Liver (tissue), 9 donors: ENCODE data around the gene POLDIP2. TPM values are rescaled to one million over a fixed set of nuclear protein-coding genes. Genes with fewer than 3 reads are reported as not detected.

Source experiments
- DNase-seq: peaks from one replicate; pipeline ENCODE4 v3.0.0-alpha.2; 2017; ENCODE audit warnings: low spot score
- H3K27ac ChIP-seq, 2 donors: one replicate each; pipeline ENCODE4 v1.7.0; 2013; ENCODE audit warnings: inconsistent platforms in 2 of 2, low read length in 2 of 2, control low read depth in 1 of 2, low read depth in 1 of 2, mild to moderate bottlenecking in 1 of 2
- H3K27me3 ChIP-seq, 4 donors: one replicate each; pipeline versions ENCODE4 v1.6.1 to v1.7.0; 2013; ENCODE audit warnings: low read length in 3 of 4, inconsistent platforms in 1 of 4, mild to moderate bottlenecking in 1 of 4, moderate library complexity in 1 of 4; ENCODE audit not compliant: control insufficient read depth in 4 of 4, insufficient read depth in 4 of 4
- H3K36me3 ChIP-seq, 4 donors: one replicate each; pipeline versions ENCODE4 v1.6.1 to v1.7.0; 2013; ENCODE audit warnings: low read length in 3 of 4, mild to moderate bottlenecking in 3 of 4, low read depth in 1 of 4, moderate library complexity in 1 of 4; ENCODE audit not compliant: control insufficient read depth in 4 of 4, insufficient read depth in 3 of 4
- H3K4me1 ChIP-seq, 4 donors: one replicate each; pipeline versions ENCODE4 v1.6.1 to v1.7.0; 2013; ENCODE audit warnings: low read length in 3 of 4, mild to moderate bottlenecking in 3 of 4, moderate library complexity in 1 of 4; ENCODE audit not compliant: control insufficient read depth in 4 of 4, insufficient read depth in 4 of 4
- H3K4me3 ChIP-seq, 3 donors: one replicate each; pipeline versions ENCODE4 v1.6.1 to v1.7.0; 2013; ENCODE audit warnings: low read length in 3 of 3, control low read depth in 1 of 3, low read depth in 1 of 3, mild to moderate bottlenecking in 1 of 3
- H3K9ac ChIP-seq, 2 donors: one replicate each; pipeline ENCODE4 v1.7.0; 2013; ENCODE audit warnings: low read length in 2 of 2, mild to moderate bottlenecking in 2 of 2, moderate library complexity in 2 of 2, control low read depth in 1 of 2, low read depth in 1 of 2
- H3K9me3 ChIP-seq, 4 donors: one replicate each; pipeline versions ENCODE4 v1.6.1 to v1.7.0; 2013; ENCODE audit warnings: low read length in 3 of 4; ENCODE audit not compliant: control insufficient read depth in 4 of 4
- EGR1 ChIP-seq, 2 donors: IDR thresholded peaks; 2 replicates each; pipeline ENCODE4 v1.6.1; 2016 to 2018; ENCODE audit warnings: antibody characterized with exemption in 2 of 2, low read depth in 2 of 2
- FOXA1 ChIP-seq: IDR thresholded peaks from 2 replicates; pipeline ENCODE4 v1.6.1; 2016; ENCODE audit warnings: antibody characterized with exemption
- FOXA2 ChIP-seq: IDR thresholded peaks from 2 replicates; pipeline ENCODE4 v1.6.1; 2016; ENCODE audit warnings: antibody characterized with exemption
- GABPA ChIP-seq, 2 donors: IDR thresholded peaks in 1 of 2; conservative IDR thresholded peaks in 1 of 2; 2 replicates each; pipeline ENCODE4 v1.6.1; 2016; ENCODE audit warnings: antibody characterized with exemption in 2 of 2, mild to moderate bottlenecking in 1 of 2, moderate library complexity in 1 of 2
- HNF4A ChIP-seq, 2 donors: conservative IDR thresholded peaks; 2 replicates each; pipeline ENCODE4 v1.6.1; 2016; ENCODE audit warnings: antibody characterized with exemption in 2 of 2, mild to moderate bottlenecking in 2 of 2
- HNF4G ChIP-seq: IDR thresholded peaks from 2 replicates; pipeline ENCODE4 v1.6.1; 2016; ENCODE audit warnings: antibody characterized with exemption
- NR2F2 ChIP-seq: IDR thresholded peaks from 2 replicates; pipeline ENCODE4 v1.6.1; 2016; ENCODE audit warnings: antibody characterized with exemption
- RAD21 ChIP-seq, 2 donors: IDR thresholded peaks; 2 replicates each; pipeline ENCODE4 v1.6.1; 2016; ENCODE audit warnings: antibody characterized with exemption in 2 of 2, mild to moderate bottlenecking in 2 of 2
- RXRA ChIP-seq, 2 donors: IDR thresholded peaks; 2 replicates each; pipeline ENCODE4 v1.6.1; 2017 to 2018; ENCODE audit warnings: antibody characterized with exemption in 2 of 2, mild to moderate bottlenecking in 1 of 2
- SP1 ChIP-seq: IDR thresholded peaks from 2 replicates; pipeline ENCODE4 v1.6.1; 2018; ENCODE audit warnings: antibody characterized with exemption, mild to moderate bottlenecking
- TAF1 ChIP-seq: conservative IDR thresholded peaks from 2 replicates; pipeline ENCODE4 v1.6.1; 2016; ENCODE audit warnings: antibody characterized with exemption, mild to moderate bottlenecking
- YY1 ChIP-seq: IDR thresholded peaks from 2 replicates; pipeline ENCODE4 v1.6.1; 2016; ENCODE audit warnings: antibody characterized with exemption, mild to moderate bottlenecking
- WGBS: extraction: QIAGEN DNeasy Blood & Tissue Kit; methylation state at CpG from one replicate; pipeline ENCODE4 v1.1.7; 2013; 5-methylcytosine and 5-hydroxymethylcytosine counted together
- polyA plus RNA-seq, 2 donors: library from polyadenylated mRNA; stranded (reverse) in 1 of 2; unstranded in 1 of 2; fragments of 200-250 nt in 1 of 2; fragments of >200 nt in 1 of 2; fragmentation: Nextera tagmentation in 1 of 2; extraction: Ambion mirVana in 1 of 2; gene quantifications; one replicate each; pipeline versions ENCODE4 v1.2.1 to v1.2.3, GENCODE V29; 2013 to 2015
- total RNA-seq, 2 donors: library from RNA; depleted of rRNA; stranded (reverse); fragments of >200 nt; gene quantifications; one replicate each; pipeline ENCODE4 v1.2.3, GENCODE V29; 2014
- TF ChIP-seq, protein P1 (sequence below): IDR thresholded peaks from 2 replicates; pipeline ENCODE4 v1.6.1; 2016; ENCODE audit warnings: antibody characterized with exemption, mild to moderate bottlenecking
- TF ChIP-seq, protein P2 (sequence below): IDR thresholded peaks from 2 replicates; pipeline ENCODE4 v1.6.1; 2016; ENCODE audit warnings: antibody characterized with exemption
- TF ChIP-seq, protein P3 (sequence below): IDR thresholded peaks from 2 replicates; pipeline ENCODE4 v1.6.1; 2016; ENCODE audit warnings: antibody characterized with exemption
- TF ChIP-seq, protein P4 (sequence below): fragments of 150-350 bp; IDR thresholded peaks from 2 replicates; pipeline ENCODE4 v1.5.1; 2017; ENCODE audit warnings: improper control_type of control experiment, low read depth, low read length; ENCODE audit not compliant: missing input control
- TF ChIP-seq, protein P5 (sequence below): IDR thresholded peaks from 2 replicates; pipeline ENCODE4 v1.6.1; 2016; ENCODE audit warnings: antibody characterized with exemption
- donor health status: healthy.
- donor health status: healthy.
- donor health status: healthy.
- donor health status: healthy.
- donor health status: healthy.

Gene POLDIP2
- total and polyA plus RNA-seq, 4 donors: 65.5 to 150 (median 104) TPM

DNA sequence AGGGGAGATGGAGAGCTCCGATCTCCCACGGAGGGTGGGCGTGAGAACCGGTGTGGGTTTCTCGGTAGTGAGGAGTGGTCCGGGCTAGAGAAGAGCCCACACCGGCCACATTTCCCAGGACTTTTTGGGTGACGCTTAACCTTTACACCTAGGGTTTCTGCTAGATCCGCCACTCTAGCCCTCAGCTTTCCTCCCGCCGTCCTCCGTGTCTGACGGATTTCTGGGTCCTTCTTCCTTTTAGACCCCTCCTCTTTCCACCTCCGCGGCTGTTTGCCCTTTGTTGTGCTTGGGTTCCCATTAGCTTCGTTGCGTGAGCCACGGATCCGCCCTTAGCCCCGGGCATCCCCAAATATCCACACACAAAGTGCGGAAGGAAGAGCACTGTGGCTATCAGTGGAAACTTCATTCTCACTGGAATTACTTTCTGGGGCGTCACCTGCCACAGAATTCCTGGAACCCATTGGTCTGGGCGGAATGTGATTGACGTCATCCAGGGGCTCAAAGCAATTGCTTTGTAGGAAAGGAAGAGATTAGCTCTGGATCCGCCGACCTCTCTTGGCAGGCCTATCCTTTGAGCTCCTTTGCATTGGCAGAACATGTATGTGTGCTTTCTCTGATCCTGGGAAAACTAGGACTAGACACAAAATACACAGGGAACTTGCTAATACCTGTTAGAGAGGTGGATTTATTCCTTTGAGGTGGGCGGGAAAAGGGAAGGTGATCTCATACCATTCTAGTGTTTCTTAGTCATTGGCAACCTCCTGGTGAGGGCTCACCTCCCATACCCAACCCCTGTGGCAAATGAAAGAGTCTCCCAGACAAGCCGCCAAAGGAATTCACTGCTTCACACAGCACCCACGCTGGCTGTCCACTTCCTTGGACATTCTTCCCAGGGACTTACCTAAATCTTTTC lies 21.1 kb downstream of the POLDIP2 start (continued):
- TF ChIP-seq, protein P1, sequence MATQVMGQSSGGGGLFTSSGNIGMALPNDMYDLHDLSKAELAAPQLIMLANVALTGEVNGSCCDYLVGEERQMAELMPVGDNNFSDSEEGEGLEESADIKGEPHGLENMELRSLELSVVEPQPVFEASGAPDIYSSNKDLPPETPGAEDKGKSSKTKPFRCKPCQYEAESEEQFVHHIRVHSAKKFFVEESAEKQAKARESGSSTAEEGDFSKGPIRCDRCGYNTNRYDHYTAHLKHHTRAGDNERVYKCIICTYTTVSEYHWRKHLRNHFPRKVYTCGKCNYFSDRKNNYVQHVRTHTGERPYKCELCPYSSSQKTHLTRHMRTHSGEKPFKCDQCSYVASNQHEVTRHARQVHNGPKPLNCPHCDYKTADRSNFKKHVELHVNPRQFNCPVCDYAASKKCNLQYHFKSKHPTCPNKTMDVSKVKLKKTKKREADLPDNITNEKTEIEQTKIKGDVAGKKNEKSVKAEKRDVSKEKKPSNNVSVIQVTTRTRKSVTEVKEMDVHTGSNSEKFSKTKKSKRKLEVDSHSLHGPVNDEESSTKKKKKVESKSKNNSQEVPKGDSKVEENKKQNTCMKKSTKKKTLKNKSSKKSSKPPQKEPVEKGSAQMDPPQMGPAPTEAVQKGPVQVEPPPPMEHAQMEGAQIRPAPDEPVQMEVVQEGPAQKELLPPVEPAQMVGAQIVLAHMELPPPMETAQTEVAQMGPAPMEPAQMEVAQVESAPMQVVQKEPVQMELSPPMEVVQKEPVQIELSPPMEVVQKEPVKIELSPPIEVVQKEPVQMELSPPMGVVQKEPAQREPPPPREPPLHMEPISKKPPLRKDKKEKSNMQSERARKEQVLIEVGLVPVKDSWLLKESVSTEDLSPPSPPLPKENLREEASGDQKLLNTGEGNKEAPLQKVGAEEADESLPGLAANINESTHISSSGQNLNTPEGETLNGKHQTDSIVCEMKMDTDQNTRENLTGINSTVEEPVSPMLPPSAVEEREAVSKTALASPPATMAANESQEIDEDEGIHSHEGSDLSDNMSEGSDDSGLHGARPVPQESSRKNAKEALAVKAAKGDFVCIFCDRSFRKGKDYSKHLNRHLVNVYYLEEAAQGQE: peak; percentile 59
- peak; percentile 78 for TF ChIP-seq YY1
- no peak for TF ChIP-seq HNF4G
- peak; percentile 38 to 49 for TF ChIP-seq RAD21 (IDR thresholded peaks at IDR 0.05)
- peak; percentile 73 for TF ChIP-seq NR2F2
- TF ChIP-seq, protein P2, sequence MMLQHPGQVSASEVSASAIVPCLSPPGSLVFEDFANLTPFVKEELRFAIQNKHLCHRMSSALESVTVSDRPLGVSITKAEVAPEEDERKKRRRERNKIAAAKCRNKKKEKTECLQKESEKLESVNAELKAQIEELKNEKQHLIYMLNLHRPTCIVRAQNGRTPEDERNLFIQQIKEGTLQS: peak; percentile 40
- TF ChIP-seq SP1: peak; percentile 68
- TF ChIP-seq, protein P3, sequence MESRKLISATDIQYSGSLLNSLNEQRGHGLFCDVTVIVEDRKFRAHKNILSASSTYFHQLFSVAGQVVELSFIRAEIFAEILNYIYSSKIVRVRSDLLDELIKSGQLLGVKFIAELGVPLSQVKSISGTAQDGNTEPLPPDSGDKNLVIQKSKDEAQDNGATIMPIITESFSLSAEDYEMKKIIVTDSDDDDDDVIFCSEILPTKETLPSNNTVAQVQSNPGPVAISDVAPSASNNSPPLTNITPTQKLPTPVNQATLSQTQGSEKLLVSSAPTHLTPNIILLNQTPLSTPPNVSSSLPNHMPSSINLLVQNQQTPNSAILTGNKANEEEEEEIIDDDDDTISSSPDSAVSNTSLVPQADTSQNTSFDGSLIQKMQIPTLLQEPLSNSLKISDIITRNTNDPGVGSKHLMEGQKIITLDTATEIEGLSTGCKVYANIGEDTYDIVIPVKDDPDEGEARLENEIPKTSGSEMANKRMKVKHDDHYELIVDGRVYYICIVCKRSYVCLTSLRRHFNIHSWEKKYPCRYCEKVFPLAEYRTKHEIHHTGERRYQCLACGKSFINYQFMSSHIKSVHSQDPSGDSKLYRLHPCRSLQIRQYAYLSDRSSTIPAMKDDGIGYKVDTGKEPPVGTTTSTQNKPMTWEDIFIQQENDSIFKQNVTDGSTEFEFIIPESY: peak; percentile 11

DNA sequence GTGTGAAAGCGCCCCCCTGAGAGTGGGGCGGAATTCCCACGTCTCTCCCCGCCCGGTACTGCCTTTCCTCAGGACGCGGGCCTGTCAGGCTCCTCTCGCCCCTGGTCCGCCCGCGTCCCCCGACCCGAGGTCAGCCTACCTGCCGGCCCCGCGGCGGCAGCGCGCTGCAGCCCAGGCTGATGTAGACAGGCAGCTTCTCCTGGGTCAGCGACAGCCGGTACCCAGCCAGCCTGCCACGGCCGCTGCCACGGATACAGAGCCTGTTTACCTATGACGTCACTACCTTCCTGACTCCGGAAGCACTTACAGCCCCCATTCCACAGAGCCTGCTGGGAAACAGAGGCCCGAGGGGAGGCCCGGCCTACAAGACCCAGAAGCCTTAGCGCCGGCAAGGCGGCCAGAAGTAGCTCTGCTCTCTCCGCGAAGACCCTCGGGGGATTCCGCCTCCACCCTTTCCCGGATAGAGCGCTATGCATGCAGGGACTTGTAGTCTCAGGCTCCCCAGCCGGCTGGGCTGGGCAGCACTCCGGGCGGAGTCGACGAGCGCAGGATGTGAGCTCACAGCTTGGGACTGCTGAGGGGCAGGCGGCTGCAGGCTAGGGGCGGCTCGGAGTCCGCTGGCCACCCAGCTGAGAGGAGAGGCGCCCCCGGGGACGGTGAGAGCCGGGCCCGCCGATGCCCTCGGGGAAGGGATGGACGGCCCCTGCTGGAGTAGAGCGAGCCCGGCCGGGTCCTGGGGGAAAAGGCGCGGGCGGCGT lies 21.9 kb downstream of the POLDIP2 start, which contains the start of the genes IFT20 and TNFAIP1:
Gene IFT20, minus strand, starts transcription at position 272 of the 758 bp plus-strand sequence. CDS start 3,487 bp downstream, outside the sequence.
Gene TNFAIP1, plus strand, starts transcription at position 561 of the 758 bp plus-strand sequence. CDS start 3,761 bp downstream, outside the sequence.
- H3K36me3 ChIP-seq: peaks cover 1 to 23% (median 8%) of the 10 kb centered on the region in 4 donors
- peaks cover 4 to 39% (median 36%) of the 10 kb centered on the region in 4 donors for H3K4me1 ChIP-seq
- H3K27ac ChIP-seq: peak within 1 kb of the TSS; percentile 93 to 96
- H3K9me3 ChIP-seq: no peaks in the 10 kb centered on the region
- no peaks in the 10 kb centered on the region for H3K27me3 ChIP-seq
- DNase-seq: peak; percentile 94
- peak within 1 kb of the TSS; percentile 87 to 89 for H3K9ac ChIP-seq
- peak within 1 kb of the TSS; percentile 85 to 93 (median 91) for H3K4me3 ChIP-seq
- under 1% methylated on average over 62 of the region's 62 CpGs for WGBS
- TF ChIP-seq, protein P1: peak; percentile 84
- TF ChIP-seq EGR1 (IDR thresholded peaks at IDR 0.05; ENCODE audit: low read depth in 2 of 2) (peak; percentile 13 to 60), RAD21 (IDR thresholded peaks at IDR 0.05) (peak; percentile 34 to 42), FOXA2 (peak; percentile 92), SP1 (peak; percentile 87), HNF4A (conservative IDR thresholded peaks at IDR 0.05) (peak; percentile 43 to 49), HNF4G (no peak), TAF1 (peak; percentile 55), YY1 (peak; percentile 92), RXRA (IDR thresholded peaks at IDR 0.05) (peak; percentile 56 to 59), FOXA1 (peak; percentile 94), GABPA (IDR thresholded peaks at IDR 0.05 in 1 of 2, conservative IDR thresholded peaks at IDR 0.05 in 1 of 2) (peak; percentile 88 to 98)
- TF ChIP-seq, protein P3: peak; percentile 94
- TF ChIP-seq, protein P4, sequence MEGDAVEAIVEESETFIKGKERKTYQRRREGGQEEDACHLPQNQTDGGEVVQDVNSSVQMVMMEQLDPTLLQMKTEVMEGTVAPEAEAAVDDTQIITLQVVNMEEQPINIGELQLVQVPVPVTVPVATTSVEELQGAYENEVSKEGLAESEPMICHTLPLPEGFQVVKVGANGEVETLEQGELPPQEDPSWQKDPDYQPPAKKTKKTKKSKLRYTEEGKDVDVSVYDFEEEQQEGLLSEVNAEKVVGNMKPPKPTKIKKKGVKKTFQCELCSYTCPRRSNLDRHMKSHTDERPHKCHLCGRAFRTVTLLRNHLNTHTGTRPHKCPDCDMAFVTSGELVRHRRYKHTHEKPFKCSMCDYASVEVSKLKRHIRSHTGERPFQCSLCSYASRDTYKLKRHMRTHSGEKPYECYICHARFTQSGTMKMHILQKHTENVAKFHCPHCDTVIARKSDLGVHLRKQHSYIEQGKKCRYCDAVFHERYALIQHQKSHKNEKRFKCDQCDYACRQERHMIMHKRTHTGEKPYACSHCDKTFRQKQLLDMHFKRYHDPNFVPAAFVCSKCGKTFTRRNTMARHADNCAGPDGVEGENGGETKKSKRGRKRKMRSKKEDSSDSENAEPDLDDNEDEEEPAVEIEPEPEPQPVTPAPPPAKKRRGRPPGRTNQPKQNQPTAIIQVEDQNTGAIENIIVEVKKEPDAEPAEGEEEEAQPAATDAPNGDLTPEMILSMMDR: no peak
- TF ChIP-seq, protein P5, sequence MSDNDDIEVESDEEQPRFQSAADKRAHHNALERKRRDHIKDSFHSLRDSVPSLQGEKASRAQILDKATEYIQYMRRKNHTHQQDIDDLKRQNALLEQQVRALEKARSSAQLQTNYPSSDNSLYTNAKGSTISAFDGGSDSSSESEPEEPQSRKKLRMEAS: peak; percentile 74
